ENCODE results near the gene RNF181. TPM values are rescaled to one million over a fixed set of nuclear protein-coding genes. Genes with fewer than 3 reads are reported as not detected.

RNF181 gene, protein sequence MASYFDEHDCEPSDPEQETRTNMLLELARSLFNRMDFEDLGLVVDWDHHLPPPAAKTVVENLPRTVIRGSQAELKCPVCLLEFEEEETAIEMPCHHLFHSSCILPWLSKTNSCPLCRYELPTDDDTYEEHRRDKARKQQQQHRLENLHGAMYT
- total RNA-seq: 143 and 206 TPM in 2 replicates

DNA sequence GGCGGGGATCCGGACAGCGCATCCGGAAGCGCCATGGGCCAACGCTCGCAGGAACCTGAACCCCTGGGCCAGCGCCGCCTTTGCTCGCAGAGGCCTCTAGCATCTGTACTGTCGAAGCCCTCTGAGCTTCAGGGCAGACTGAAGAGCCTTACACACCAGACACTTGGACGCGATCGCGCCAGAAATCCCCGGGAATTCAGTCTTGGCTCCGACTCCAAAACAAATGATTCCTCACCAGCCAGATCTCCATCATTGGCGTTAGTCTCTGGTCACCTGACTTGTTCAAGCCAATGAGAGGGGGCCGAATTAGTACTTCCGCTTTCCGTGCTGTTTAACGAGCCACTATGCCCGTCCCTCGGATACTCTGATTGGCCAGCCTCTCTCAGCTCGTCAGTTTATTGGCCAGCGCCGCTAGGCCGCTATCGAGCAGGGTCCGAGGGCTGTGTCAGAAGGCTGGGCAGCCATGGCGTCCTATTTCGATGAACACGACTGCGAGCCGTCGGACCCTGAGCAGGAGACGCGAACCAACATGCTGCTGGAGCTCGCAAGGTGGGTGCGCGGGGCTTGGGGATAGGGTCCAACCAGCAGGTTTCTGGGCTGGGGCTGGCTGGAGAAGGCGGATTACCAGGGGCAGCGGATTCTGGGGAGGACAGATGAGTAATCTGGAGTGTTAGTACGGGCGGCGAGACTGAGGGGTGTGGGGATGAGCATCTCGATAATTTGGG lies at the start of gene RNF181:
RNF181 (plus strand) TSS at position 445 of the 725 bp plus-strand sequence; CDS start at position 464, 19 bp downstream.

DNA sequence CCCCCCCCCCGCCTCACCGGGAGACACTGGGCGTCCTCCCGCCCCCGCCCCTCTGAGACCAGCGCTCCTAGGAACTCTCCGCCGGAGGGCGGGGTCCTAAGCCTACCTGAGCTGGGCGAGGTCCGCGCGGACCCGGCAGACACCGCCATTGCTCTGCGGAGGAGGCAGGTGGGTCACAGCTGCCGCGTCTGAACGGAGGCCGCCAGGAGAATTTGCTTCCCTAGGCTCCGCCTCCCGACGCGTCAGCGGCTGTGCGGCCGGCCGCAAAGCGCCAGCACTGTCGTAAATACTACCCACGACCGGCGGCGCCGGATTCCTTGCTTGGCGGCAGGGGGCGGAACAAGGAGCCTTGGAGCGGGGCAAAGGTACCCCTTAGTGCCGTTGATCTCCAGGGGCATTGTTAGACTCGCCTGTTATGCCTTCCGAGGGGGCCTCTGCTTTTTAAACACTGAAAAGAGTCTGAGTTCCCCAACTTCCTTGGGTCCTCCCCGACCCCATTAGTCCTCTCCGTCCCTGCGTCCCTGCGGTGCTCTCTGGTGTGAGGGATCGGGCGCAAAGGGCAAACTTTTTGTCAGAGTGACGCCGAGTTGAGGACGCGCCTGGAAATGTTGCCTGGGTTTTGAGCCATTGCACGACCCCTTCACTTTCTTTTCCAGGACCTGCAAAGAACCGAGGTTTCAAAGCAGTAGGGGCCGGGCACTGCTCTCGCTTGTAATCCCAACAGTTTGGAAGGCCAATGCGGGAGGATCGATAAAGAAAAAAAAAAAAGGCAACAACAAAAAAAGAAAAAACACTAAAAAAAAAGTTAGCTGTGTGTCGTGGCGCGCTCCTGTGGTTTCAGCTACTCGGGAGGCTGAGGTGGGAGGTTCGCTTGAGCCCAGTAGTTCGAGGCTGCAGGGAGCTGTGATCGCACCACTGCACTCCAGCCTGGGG lies 34.0 kb upstream of the RNF181 start, which contains the start of gene GGCX:
GGCX (minus strand) TSS at position 214 of the 933 bp plus-strand sequence; CDS start at position 149, 65 bp downstream.

DNA sequence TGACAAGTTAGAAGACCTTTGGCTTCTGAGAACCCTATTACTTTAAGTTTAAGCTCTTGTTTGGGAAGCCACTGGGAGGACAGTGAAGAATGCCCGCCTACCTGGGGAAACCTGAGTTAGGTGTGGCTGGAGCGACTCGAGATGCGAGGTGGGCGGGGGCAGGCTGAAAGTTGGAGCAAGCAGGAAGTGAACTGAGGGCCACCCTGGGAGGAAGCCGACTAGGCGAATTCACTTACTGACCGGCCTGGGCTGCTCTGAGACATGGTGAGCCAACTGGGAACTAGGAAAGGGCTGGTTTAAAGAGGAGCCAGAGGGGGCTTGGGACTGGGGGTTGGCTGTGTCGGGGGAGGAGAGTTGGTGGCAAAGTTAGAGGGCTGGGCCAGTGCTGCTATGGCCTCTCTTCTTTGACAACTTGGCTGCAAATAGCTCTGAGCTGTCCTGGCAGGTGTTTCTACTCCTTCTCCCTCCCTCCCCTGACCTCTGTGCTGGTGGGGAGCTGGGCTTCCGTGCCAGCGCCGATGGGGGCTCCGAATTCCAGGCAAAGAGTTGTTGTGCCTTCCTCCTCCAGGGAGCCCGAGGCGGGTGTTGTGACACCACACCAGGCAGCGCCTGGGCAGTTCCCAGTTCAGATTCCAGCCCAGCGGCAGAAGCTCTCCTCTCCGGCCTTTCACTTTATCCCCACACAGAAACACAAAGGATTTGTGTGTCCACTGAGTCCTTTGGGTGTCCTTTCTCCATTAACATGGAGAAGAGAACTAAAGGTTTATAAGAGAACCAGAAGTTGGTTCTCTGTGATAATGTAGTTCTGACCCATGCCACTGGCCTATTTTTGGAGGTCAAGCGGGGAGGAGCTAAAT lies 17.9 kb upstream of the RNF181 start, which contains the start of gene VAMP8:
VAMP8 (plus strand) TSS at position 201 of the 857 bp plus-strand sequence; CDS start at position 262, 61 bp downstream.

DNA sequence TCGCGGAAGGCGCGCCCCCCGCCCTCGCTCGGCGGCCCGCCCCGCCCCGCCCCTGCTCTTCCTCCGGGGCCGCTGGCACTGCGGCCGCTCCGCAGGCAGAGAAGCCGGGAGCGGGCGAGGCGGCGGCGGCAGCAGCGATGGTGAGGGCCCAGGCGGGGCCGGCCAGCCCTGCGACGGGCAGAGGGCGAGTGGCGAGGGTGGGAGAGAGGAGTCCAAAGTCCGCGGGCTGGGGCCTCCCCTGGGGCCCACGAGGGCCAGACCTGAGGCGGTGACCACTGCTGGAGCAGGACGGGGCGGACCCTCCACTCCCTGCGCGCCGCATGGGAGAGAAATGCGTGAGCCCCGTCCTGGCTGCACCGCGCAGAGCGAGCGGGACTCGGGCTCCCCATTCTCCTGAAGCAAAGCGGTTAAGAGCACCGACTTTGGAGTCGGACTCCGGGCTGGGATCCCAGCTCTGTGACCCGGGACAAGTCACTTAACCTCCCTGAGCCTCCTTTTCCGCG lies 11.1 kb upstream of the RNF181 start, which contains the start of gene VAMP5:
VAMP5 (plus strand) TSS at position 78 of the 503 bp plus-strand sequence; CDS start at position 138, 60 bp downstream.

DNA sequence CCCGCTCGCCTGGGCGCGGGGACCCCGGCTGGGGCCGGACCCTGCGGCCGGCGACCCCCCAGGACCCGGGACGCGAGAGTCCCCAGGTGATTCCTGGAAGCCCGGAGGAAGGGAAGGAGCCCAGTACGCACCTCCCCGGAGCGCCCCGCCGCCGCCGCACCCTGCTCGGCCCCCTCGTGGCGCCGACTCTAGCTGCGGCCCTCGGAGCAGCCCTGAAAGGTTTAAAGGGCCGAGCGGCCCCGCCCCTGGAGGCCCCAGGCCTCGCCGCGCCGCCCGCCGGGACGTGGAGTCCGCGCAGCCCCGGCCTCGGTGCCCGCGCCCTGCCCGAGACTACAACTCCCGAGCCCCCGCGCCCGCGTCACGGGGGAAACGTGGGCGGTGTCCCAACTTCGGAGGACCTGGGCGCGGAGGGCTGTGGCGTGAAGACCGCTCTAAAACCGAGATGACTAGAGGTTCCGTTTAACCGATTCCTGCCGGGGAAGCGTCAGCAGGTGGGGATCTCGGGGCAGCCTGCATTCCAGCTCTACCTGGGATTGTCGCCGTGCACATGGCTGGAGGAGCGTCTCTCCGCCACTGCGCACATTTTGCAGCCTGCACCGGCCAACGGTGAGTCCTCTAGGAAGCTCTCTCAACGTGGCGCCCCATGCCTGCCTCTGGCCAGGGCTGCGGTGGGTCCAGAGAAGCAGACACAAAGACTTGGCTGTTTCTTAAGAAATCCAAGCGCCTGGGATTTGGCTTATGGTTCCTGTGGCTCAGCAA lies 7.1 kb downstream of the RNF181 start, which contains the start of gene TMEM150A:
TMEM150A (minus strand) TSS at position 223 of the 759 bp plus-strand sequence. CDS start 750 bp downstream, outside the sequence.

DNA sequence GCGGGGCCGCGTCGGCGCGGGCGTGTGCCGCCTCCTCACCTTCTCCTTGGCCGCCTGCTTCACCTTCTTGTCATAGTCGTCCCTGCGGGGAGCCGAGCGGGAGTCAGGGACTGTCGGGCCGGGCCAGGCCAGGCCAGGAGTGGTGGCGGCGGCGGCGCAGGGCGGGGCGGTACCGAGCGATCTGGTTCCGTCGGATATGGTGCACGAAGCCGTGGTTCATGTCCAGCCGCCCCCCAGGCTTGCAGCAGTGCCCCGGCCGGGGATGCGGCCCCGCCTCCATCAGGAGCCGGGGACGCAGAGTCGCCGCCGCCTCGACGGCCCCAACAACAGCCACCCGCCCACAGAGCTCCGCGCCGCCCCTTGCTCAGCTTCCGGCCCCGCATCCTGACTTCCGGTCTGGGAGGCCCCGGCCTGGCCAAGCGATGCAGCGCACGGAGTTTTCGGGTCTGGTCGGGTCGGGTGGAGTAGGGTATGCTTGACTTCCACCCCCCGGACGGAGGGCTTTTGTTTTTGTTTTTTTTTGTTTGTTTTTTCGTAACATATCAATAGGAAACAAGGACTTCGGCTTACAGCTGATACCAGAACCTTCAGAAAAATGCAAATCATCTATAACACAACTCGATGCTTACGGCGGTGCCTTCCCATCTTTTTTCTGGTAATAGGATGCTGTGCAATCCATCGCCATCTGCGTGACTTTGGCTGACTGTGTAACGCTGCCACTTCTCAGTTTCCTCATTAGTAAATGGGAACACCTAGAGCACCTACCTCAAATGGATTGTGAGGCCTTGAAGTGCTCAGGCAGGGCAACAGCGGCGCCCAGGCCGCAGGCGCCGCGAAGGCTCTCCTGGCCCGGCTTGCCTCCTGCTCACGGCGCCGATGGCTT lies 16.4 kb downstream of the RNF181 start, which contains the start of gene C2orf68:
C2orf68 (minus strand) TSS at position 362 of the 883 bp plus-strand sequence; CDS start at position 280, 82 bp downstream.

Other genes starting within 250 kb of the RNF181 start
- 51.7 and 52.9 TPM in 2 replicates for gene RETSAT, start 241.2 kb upstream of the RNF181 start, total RNA-seq
- 11.4 and 13.3 TPM in 2 replicates for gene ELMOD3, start 241.0 kb upstream of the RNF181 start, total RNA-seq
- 400 and 475 TPM in 2 replicates for gene CAPG, start 185.4 kb upstream of the RNF181 start, total RNA-seq
- gene SH2D6, start 177.0 kb upstream of the RNF181 start, total RNA-seq: not detected in 2 replicates
- 60.4 and 67.8 TPM in 2 replicates for gene MAT2A, start 56.6 kb upstream of the RNF181 start, total RNA-seq
- gene GGCX, start 34.3 kb upstream of the RNF181 start, total RNA-seq: 40.3 and 48.2 TPM in 2 replicates
- 140 and 150 TPM in 2 replicates for gene VAMP8, start 18.2 kb upstream of the RNF181 start, total RNA-seq
- gene VAMP5, start 11.3 kb upstream of the RNF181 start, total RNA-seq: 1.9 and 2.3 TPM in 2 replicates
- gene TMEM150A, start 7.0 kb downstream of the RNF181 start, total RNA-seq: 9.9 and 14.6 TPM in 2 replicates
- gene C2orf68, start 16.3 kb downstream of the RNF181 start, total RNA-seq: 11.7 and 12.4 TPM in 2 replicates
- gene USP39, start 20.4 kb downstream of the RNF181 start, total RNA-seq: 66.4 and 71.3 TPM in 2 replicates
- gene SFTPB, start 72.5 kb downstream of the RNF181 start, total RNA-seq: 0.46 and 0.56 TPM in 2 replicates
- not detected in 2 replicates for gene GNLY, start 98.6 kb downstream of the RNF181 start, total RNA-seq
- 0.05 and 0.07 TPM in 2 replicates for gene ATOH8, start 158.2 kb downstream of the RNF181 start, total RNA-seq

Measured in airway epithelial cell (primary cell).